HG03095 (cell line): ENCODE data around the gene C11orf98.

Source experiments
- ATAC-seq: cut with Tn5 transposase; IDR thresholded peaks from one replicate; pipeline ENCODE4 v1.9.1; 2021; ENCODE audit warnings: moderate library complexity; ENCODE audit not compliant: unreplicated experiment

The C11orf98 gene

DNA sequence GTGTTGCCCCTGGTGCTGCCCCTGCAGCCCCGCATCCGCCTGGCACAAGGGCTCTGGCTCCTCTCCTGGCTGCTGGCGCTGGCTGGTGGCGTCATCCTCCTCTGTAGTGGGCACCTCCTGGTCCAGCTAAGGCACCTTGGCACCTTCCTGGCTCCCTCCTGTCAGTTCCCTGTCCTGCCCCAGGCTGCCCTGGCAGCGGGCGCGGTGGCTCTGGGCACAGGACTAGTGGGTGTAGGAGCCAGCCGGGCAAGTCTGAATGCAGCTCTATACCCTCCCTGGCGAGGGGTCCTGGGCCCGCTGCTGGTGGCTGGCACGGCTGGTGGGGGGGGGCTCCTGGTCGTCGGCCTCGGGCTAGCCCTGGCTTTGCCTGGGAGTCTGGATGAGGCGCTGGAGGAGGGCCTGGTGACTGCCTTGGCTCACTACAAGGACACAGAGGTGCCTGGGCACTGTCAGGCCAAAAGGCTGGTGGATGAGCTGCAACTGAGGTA is 51.7 kb downstream of the C11orf98 start:
- no peak for ATAC-seq
